HepG2 (cell line): Measurements from ENCODE around the gene TYMP. TPM values are rescaled to one million over a fixed set of nuclear protein-coding genes. Genes with fewer than 3 reads are reported as not detected.

ENCODE experiments used
- ATAC-seq: fragments of 200-7000 bp; cut with Tn5 transposase; 3 replicates; pipeline ENCODE4 v1.9.1; 2020; ENCODE audit warnings: mild to moderate bottlenecking, moderate library complexity
- BruUV-seq: library from RNA; stranded (reverse); fragments of 400-500 nt; replicated peaks from 2 replicates; lab custom pipeline; 2021; lab: Mats Ljungman, UMichigan
- CTCF ChIA-PET: fragments of 300-600 bp; formaldehyde crosslinking; extraction: SDS; loops from one replicate; lab custom pipeline; 2021; ENCODE audit warnings: low total read pairs, inconsistent platforms, low intra/inter-chr PET ratio; lab: Yijun Ruan, JAX
- POLR2A ChIA-PET: fragments of 350-600 bp; sonication (Branson Sonifier 250); formaldehyde crosslinking; loops from one replicate; lab custom pipeline; 2020; ENCODE audit warnings: antibody characterized with exemption, inconsistent platforms; lab: Yijun Ruan, JAX
- DNase-seq: peaks from one replicate; pipeline ENCODE4 v3.0.0-alpha.2; 2015; ENCODE audit warnings: low spot score
- FAIRE-seq: peaks from 3 replicates; lab custom pipeline; 2011; peaks lifted over from hg19 to GRCh38; lab: Jason Lieb, UNC
- H2AFZ ChIP-seq: one replicate; pipeline ENCODE4 v1.6.1; 2011; ENCODE audit warnings: low read length, inconsistent platforms
- H3K27ac ChIP-seq: fragments of 300-600 bp; 3 replicates; pipeline ENCODE4 v1.8.0; 2011; ENCODE audit warnings: mixed run types, mild to moderate bottlenecking, mixed read lengths, low read length, inconsistent platforms; ENCODE audit not compliant: insufficient read depth; ENCODE audit errors: extremely low read length
- H3K27me3 ChIP-seq, 2 experiments: fragments of 200-600 bp in 1 of 2; 2 replicates in 1 of 2; 3 replicates in 1 of 2; pipeline versions ENCODE4 v1.6.0 to v1.8.0; 2011; ENCODE audit warnings: low read length in 2 of 2, mild to moderate bottlenecking in 2 of 2, moderate library complexity in 2 of 2, inconsistent platforms in 1 of 2; ENCODE audit not compliant: insufficient read depth in 2 of 2, control insufficient read depth in 1 of 2
- H3K36me3 ChIP-seq, 2 experiments: fragments of 200-600 bp in 1 of 2; replicated peaks in 1 of 2; 2 replicates in 1 of 2; 3 replicates in 1 of 2; pipeline versions ENCODE4 v1.5.1 to v1.8.0; 2011; ENCODE audit warnings: low read length in 2 of 2, inconsistent platforms in 1 of 2; ENCODE audit not compliant: insufficient read depth in 2 of 2, control insufficient read depth in 1 of 2
- H3K4me1 ChIP-seq: 2 replicates; pipeline ENCODE4 v1.5.1; 2012; ENCODE audit warnings: low read length, inconsistent platforms; ENCODE audit not compliant: insufficient read depth
- H3K4me2 ChIP-seq: 2 replicates; pipeline ENCODE4 v1.6.0; 2011; ENCODE audit warnings: low read depth, low read length, inconsistent platforms
- H3K4me3 ChIP-seq, 3 experiments: fragments of 200-600 bp in 1 of 3; sonication (generic), shearing (Covaris generic) in 1 of 3; replicated peaks in 1 of 3; 2 replicates each; pipeline ENCODE4 v1.5.1; 2011 to 2016; ENCODE audit warnings: low read length in 3 of 3, inconsistent platforms in 2 of 3, low read depth in 2 of 3, mild to moderate bottlenecking in 2 of 3, control low read depth in 1 of 3, mixed read lengths in 1 of 3; ENCODE audit not compliant: insufficient read depth in 1 of 3
- H3K79me2 ChIP-seq: one replicate; pipeline ENCODE4 v1.6.1; 2011; ENCODE audit warnings: low read length, inconsistent platforms; ENCODE audit not compliant: insufficient read depth
- H3K9ac ChIP-seq: 2 replicates; pipeline ENCODE4 v1.6.0; 2011; ENCODE audit warnings: mild to moderate bottlenecking, low read depth, low read length, inconsistent platforms; ENCODE audit not compliant: insufficient read depth
- H3K9me3 ChIP-seq: 2 replicates; pipeline ENCODE4 v1.5.1; 2012; ENCODE audit warnings: mild to moderate bottlenecking, low read length
- H4K20me1 ChIP-seq: 2 replicates; pipeline ENCODE4 v1.6.0; 2011; ENCODE audit warnings: inconsistent platforms, mild to moderate bottlenecking, low read length, moderate library complexity; ENCODE audit not compliant: insufficient read depth
- BATF2 ChIP-seq: sonication (generic); formaldehyde crosslinking; IDR thresholded peaks from 2 replicates; pipeline ENCODE4 v1.8.0; 2022; ENCODE audit warnings: mild to moderate bottlenecking, missing genetic modification reagents, moderate library complexity
- FOXA1 ChIP-seq, 2 experiments: fragments of 450-650 bp in 1 of 2; sonication (generic) in 1 of 2; formaldehyde crosslinking in 1 of 2; IDR thresholded peaks; 2 replicates each; pipeline versions ENCODE4 v1.4.0 to v1.6.1; 2016 to 2020; ENCODE audit warnings: missing genetic modification reagents in 1 of 2
- IKZF4 ChIP-seq: sonication (generic); formaldehyde crosslinking; IDR thresholded peaks from 2 replicates; pipeline ENCODE4 v1.5.1; 2020; ENCODE audit warnings: borderline replicate concordance, mild to moderate bottlenecking, low read depth, missing genetic modification reagents; ENCODE audit errors: not compliant biosample characterization
- RARG ChIP-seq: sonication (generic); formaldehyde crosslinking; IDR thresholded peaks from 2 replicates; pipeline ENCODE4 v1.4.0; 2020; ENCODE audit warnings: low read depth, mild to moderate bottlenecking, missing genetic modification reagents
- TFDP2 ChIP-seq: sonication (generic); formaldehyde crosslinking; IDR thresholded peaks from 2 replicates; pipeline ENCODE4 v1.4.0; 2020; ENCODE audit warnings: missing genetic modification reagents
- ZBTB49 ChIP-seq: sonication (generic); formaldehyde crosslinking; IDR thresholded peaks from 2 replicates; pipeline ENCODE4 v1.4.0; 2020; ENCODE audit warnings: missing genetic modification reagents, borderline replicate concordance
- ZNF333 ChIP-seq: sonication (generic); formaldehyde crosslinking; IDR thresholded peaks from 2 replicates; pipeline ENCODE4 v1.4.0; 2020; ENCODE audit warnings: mild to moderate bottlenecking, missing genetic modification reagents, borderline replicate concordance
- WGBS: methylation state at CpG from one replicate; pipeline ENCODE4 v1.1.6; 2017; ENCODE audit warnings: low lambda C conversion rate; 5-methylcytosine and 5-hydroxymethylcytosine counted together
- in situ Hi-C: cut with HindIII; loops from 2 replicates; pipeline ENCODE4 v1.10.0; 2017; ENCODE audit warnings: low pct_unique_long_range_greater_than_20kb; ENCODE audit not compliant: extremely low pct_ligation_motif_present
- intact Hi-C: fragments of 100-400 bp; cut with micrococcal nuclease; formaldehyde crosslinking; loops from one replicate; pipeline ENCODE4 v1.10.0; 2022; ENCODE audit not compliant: unreplicated experiment
- polyA plus RNA-seq, 8 experiments: library from polyadenylated mRNA; depleted of rRNA in 3 of 8; stranded (reverse) in 7 of 8; unstranded in 1 of 8; fragments of >200 nt; fragmentation: Illumina TruSeq in 4 of 8; extraction: Trizol in 4 of 8; gene quantifications; 2 replicates each; pipeline versions ENCODE4 v1.2.1 to v1.2.3, GENCODE V29; 2011 to 2016; ENCODE audit warnings: low read depth in 4 of 8, missing spikeins in 1 of 8, mixed read lengths in 1 of 8; ENCODE audit not compliant: insufficient read depth in 1 of 8
- total RNA-seq, 5 experiments: library from RNA; depleted of rRNA; stranded (reverse); fragments of >200 nt; fragmentation: Illumina TruSeq; extraction: Trizol; gene quantifications; 2 replicates each; pipeline ENCODE4 v1.2.3, GENCODE V29; 2016; ENCODE audit warnings: low read depth in 1 of 5
- TF ChIP-seq, protein P1 (sequence below): sonication (generic); formaldehyde crosslinking; IDR thresholded peaks from 2 replicates; pipeline ENCODE4 v1.5.1; 2020; ENCODE audit warnings: mild to moderate bottlenecking, missing genetic modification reagents

Gene TYMP
- total and polyA plus RNA-seq, 2 of the 13 experiments (the other 11 are each of a cell fraction or from before 2014, with no cell fraction given): 3.9 to 4.3 TPM

DNA sequence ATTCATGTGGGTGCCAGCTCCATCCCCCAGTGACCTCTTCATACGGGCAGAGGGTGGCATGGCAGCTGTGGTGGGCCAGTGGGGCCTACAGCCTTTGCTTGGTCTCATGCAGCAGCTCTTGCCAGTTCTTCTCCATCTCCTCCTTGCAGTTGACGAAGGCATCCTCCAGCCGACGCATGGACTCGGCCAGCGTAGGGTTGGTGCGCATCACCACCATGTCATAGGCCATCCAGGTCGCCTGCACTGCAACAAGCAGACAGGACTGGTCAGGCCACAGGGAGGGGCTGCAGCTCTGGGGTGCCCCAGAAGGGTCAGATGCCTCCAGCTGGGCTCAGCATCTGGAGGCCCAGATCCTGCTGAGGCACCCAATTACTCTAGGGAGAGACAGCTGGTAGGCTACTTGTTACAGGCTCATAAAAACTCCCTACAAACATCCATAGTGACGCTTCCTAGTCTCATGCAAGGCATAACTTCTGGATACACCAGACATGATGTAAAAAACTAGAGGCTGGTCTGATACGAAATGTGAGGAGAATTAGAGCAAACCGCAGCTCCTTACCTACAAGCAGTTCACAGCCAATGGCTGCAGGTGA lies 21.4 kb upstream of the TYMP start:
- DNase-seq (no peak), FAIRE-seq (no peak)
- in situ Hi-C loops: no loop called here
- H3K4me1 ChIP-seq: peaks cover 17% of the 10 kb centered on the region
- intact Hi-C loops: no loop called here
- H3K9ac ChIP-seq: no peak overlapping the region
- no peak overlapping the region for H3K4me3 ChIP-seq
- no peak overlapping the region for H3K4me2 ChIP-seq
- TF ChIP-seq IKZF4 (CRISPR knock-in tag) (no peak), FOXA1 (IDR thresholded peaks at IDR 0.05) (no peak), FOXA1 (CRISPR knock-in tag; IDR thresholded peaks at IDR 0.05) (no peak), TFDP2 (CRISPR knock-in tag) (no peak)
- TF ChIP-seq, all 625 proteins: peak for 0
- POLR2A ChIA-PET: interaction anchor here (1.3 to 2.4 kb wide), 3 partner anchors 10 to 26 kb away, joined by 4 to 11 read pairs (median 5); partner anchors contain the start of gene SCO2
- no peak for ATAC-seq
- Histone ChIP-seq H3K36me3 (no peaks in the 10 kb centered on the region), H3K27ac (no peak overlapping the region), H2AFZ (no peak overlapping the region), H3K79me2 (no peaks in the 10 kb centered on the region), H3K9me3 (no peaks in the 10 kb centered on the region), H4K20me1 (no peaks in the 10 kb centered on the region), H3K27me3 (peaks cover 1 to 16% of the 10 kb centered on the region in 2 experiments)
- no TSS peak for BruUV-seq
- CTCF ChIA-PET: no interaction called here
- 52% methylated on average over 5 of the region's 11 CpGs for WGBS

DNA sequence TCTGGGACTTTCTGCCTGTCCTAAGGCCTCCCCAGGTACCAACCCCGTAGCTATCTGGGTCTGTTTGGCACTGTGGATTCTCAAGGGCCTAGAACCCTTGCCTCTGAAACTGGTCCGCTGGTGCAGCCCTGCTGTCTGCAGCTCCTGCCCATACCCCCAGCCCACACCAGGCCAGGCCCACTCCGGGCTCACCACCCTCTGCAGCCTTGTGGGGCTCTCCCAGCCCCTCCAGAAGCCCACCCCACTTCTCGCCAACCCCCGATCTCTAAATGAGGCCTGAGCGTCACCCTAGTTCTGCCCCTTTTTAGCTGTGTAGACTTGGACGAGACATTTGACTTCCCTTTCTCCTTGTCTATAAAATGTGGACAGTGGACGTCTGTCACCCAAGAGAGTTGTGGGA lies 20.6 kb upstream of the TYMP start:
- DNase-seq (no peak), FAIRE-seq (no peak), ATAC-seq (no peak)
- POLR2A ChIA-PET: interaction anchor here (0.9 to 2.4 kb wide), 4 partner anchors 9 to 25 kb away, joined by 3 to 11 read pairs (median 4); partner anchors contain the start of genes SCO2 and SYCE3
- Histone ChIP-seq H2AFZ (no peak overlapping the region), H3K27me3 (peaks cover 3 to 23% of the 10 kb centered on the region in 2 experiments), H3K4me3 (no peak overlapping the region), H4K20me1 (no peaks in the 10 kb centered on the region), H3K79me2 (no peaks in the 10 kb centered on the region), H3K4me2 (no peak overlapping the region), H3K36me3 (no peaks in the 10 kb centered on the region), H3K27ac (no peak overlapping the region), H3K9ac (no peak overlapping the region), H3K4me1 (peaks cover 24% of the 10 kb centered on the region), H3K9me3 (no peaks in the 10 kb centered on the region)
- CTCF ChIA-PET: no interaction called here
- no TSS peak for BruUV-seq
- in situ Hi-C loops (no loop called here), intact Hi-C loops (no loop called here)
- WGBS: 65% methylated on average over 6 of the region's 8 CpGs
- no peak for TF ChIP-seq RARG (CRISPR knock-in tag)
- TF ChIP-seq, protein P1, sequence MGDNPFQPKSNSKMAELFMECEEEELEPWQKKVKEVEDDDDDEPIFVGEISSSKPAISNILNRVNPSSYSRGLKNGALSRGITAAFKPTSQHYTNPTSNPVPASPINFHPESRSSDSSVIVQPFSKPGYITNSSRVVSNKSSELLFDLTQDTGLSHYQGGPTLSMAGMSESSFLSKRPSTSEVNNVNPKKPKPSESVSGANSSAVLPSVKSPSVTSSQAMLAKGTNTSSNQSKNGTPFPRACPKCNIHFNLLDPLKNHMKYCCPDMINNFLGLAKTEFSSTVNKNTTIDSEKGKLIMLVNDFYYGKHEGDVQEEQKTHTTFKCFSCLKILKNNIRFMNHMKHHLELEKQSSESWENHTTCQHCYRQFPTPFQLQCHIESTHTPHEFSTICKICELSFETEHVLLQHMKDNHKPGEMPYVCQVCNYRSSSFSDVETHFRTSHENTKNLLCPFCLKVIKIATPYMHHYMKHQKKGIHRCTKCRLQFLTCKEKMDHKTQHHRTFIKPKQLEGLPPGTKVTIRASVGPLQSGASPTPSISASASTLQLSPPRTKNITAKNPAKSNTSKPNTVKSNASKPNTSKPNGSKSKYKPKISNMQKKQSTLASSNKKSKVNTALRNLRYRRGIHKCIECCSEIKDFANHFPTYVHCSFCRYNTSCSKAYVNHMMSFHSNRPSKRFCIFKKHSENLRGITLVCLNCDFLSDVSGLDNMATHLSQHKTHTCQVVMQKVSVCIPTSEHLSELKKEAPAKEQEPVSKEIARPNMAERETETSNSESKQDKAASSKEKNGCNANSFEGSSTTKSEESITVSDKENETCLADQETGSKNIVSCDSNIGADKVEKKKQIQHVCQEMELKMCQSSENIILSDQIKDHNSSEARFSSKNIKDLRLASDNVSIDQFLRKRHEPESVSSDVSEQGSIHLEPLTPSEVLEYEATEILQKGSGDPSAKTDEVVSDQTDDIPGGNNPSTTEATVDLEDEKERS (CRISPR knock-in tag): no peak
- TF ChIP-seq ZBTB49: no peak
- no peak for TF ChIP-seq BATF2 (CRISPR knock-in tag)
- TF ChIP-seq ZNF333 (CRISPR knock-in tag): no peak
